ENCODE measurements around the gene HOXD11.

HOXD11 gene

GRCh38 chr2:176122683-176123410 lies 15.8 kb downstream of the HOXD11 start, which contains the start of gene HOXD9:
Gene HOXD9 (plus strand): TSS chr2:176122719. CDS start chr2:176122769, 50 bp downstream.
- no peak for DNase-seq

DNA sequence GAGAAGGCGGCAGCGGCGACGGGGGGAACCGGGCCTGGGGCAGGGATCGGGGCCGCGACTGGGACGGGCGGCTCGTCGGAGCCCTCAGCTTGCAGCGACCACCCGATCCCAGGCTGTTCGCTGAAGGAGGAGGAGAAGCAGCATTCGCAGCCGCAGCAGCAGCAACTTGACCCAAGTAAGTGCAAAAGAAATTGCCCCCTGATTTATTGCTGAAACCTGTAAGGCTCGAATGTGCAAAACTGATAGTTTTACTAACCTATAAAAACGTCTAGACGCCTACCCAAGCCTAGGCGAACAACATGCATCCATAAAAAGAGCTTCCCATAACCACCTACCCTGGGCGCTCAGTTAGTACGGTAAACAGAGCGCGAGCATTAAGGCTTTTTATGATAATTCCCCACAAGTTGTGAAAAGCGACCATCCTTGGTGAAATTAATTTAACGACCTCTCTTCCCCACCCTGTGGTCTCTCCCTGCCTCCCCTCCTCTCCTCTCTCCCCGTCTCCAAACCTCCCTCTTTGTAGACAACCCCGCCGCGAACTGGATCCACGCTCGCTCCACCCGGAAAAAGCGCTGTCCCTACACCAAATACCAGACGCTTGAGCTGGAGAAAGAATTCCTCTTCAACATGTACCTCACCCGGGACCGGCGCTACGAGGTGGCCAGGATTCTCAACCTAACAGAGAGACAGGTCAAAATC lies 16.5 kb downstream of the HOXD11 start:
- DNase-seq = no peak

DNA sequence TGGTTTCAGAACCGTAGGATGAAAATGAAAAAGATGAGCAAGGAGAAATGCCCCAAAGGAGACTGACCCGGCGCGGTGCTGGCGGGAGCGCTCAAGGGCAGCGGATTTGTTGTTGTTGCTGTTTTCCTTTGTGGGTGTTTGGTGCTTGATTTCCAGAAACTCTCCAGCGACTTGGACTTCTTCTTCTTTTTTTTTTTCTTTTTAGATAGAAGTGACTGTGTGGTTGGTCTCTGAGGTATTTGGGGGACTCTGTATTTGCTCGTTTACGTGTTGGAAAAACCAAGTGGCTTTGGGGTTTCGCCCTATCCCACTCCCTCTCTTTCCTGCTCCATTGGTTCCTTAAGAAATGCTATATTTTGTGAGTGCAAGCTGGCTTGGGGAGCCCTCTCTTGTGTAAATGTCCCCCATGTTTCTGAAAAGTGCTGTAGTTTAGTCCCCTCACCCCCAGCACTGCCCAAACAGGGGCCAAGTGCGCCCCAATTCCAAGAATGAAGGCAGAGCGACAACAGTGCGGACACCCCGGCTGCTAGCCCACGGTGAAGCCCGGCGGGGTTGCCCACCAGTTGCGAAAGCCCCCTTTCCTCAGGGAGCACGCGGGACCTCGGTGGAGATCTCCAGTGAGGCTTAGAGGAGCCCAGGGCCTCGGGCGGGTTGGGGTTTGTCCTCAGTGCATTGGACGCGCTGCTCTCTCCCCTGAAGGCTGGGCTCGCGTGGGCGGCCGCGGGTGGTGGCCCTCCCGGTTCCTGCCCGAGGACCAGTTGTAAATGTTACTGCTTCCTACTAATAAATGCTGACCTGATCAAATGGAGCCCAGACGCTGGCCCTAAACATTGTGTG lies 17.2 kb downstream of the HOXD11 start:
- no peak for DNase-seq

DNA sequence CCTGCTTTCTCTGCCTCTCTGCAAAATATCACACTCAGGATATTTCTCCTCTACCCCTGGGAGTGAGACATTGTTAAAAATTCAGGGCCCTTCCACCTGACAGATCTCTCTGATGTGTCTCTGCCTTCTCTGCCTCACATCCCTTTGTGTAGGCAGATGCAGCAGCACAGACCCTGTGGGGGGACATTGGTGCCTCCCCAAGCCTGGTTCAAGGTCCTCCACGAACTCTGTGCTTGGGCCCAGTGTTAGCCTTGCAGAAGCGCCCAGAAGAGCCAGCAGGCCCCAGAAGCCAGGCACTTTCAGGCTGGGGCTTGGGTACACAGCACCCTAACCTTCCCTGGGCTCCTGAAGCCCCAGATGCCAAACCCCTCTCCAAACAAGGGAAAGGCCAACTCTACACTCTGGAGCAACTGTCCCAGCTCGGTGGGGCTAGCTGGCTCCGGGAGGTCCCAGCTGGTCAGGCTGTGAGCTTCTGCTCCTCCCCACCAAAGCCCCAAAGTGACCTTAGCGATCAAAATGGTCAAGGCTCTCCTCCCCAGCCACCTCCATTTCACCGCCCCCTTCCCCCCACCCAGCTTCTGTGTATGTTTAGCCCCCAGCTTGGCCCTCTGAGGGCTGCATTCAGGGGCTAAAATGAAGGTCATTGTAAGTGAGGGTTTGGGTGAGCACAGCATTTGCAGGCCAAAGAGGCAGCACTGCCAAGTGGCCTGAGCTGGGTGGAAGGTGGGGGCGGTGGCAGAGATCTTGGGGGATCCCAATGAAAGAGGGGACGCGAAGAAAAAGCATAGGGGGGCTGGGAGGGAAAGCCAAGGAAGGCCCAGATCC lies 18.1 kb downstream of the HOXD11 start:
- DNase-seq = no peak

- no peak for DNase-seq
Observed at GRCh38 chr2:176125772-176126054, 18.6 kb downstream of the HOXD11 start.

DNA sequence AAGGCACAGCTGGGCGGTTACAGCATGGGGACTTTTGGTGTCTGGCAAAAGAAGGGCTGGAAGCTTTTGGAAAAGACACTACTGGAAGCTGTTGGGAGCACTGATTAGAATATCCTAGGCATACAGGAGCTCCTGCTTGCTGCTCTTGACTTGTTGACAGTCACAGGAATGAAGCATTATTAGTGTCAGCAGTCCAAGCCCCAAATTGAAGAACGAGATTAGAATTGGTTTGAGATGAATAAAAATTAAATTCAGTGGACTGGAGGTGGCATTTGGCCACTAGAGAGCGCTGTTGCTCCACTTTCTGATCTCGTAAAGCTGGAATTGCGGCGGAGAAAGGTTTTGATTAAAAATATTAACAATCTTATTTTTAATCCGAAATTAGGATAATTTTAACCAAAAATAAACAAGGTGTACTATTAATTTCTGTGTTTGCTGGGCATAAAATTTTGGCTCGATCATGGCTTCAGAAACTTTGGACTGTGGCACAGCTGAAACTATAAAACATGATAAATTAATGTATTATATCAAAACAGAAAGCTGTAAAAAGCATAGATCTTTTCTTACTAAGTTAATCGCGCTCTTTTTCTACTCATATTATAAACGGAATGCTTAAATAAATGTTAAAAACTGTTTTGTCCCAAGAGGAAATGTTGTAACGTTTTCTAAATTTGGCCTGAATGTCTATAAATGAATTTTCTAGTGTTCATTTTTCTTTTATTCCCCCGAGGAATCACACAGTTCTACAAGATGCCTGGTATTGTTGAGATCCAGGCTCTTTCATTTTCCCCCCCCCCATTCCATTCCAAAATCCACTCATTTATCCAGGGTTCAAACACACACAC lies 20.1 kb downstream of the HOXD11 start:
- no peak for DNase-seq

DNA sequence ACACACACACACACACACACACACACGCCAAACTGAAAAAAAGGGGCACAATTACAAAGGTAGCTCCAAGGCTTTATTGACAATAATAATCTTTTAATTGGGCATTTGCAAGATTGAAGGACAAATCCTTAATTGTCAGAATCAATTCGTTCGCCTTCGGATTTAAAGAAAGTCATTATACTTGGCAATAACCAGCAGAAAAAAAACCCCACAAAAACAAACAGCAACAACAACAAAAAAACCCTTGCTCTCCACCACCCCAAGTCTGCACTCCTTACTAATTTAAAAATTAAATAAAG lies 20.6 kb downstream of the HOXD11 start:
- no peak for DNase-seq

DNA sequence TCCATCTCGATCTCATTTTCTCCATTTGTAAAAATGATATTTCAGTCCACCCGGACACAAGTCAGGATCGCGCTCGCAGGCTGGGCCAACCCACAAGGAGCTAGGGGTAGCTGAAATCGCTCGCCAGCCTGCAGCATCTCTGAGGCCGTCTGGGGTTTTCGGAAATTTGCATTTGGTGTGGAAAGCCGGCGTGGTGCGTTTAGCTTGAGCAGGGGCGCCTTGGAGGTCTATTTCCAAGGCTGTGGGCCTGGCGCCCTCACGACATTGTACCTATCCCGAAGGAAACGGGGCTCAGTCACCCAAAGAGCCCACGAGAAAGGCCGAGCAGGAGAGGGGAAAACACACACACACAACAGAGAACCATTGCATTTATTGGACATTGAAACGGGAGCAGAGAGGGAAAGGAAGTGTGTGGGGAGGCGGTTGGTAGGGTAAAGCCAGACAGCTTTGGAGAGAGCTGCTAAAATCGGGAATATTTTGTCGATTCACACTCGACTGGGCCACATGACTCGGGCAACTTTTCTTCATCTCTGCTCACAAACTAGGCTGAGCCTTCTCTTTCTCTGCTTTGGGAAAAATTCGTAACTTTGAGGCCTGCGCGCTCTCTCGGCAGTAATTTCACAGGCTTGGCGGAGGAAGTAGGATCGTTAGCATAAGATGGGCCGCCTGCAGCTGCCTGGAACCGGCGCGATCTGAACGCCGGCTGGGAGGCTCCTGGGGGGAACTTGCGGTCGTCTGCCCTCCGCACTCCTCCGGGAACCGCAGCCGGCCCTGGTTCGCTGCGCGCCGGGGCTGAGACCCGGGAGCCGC lies 21.3 kb downstream of the HOXD11 start:
- no peak for DNase-seq

DNA sequence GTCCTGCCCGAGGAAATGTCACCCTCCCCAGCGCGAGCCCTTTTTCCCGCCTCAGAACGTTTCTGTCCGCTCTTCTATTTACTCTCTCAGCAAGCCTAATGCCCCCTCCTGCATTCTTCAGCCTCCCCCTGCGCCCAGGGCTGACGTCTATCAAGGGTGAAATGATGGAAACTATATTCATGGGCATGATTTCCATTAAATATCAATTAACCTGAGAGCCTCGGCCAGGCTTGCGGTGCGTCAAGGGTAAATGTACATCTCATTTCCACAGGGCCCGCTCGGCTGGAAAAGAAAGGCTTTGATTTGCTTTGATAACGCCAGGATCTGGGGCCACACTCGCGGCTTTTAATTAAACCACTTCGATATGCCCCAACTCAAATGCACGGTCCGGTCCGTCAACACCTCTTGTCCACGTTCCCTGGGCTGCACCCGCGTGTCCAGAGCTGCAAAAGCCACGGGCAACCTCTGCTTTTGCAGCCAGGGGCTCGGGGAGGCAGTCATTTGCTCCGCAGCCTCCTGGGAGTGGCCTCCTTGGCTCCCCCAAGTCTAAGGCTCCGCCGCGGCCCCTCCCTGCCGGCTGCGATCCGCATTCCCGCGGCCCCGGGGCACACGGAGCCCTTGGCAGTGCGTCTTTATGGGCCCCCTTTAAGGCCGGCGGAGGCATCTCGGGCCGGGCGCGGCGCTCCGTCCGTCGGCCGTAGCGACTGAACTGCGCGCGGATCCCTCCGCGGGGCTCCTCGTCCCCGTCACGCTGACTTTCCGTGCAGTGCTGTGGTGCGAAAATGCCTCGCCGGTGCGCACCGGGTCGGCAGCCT lies 22.1 kb downstream of the HOXD11 start, which contains the start of gene HOXD8:
HOXD8 (plus strand) TSS at position 724 of the 815 bp plus-strand sequence. CDS start 662 bp downstream, outside the sequence.
- DNase-seq = no peak

DNA sequence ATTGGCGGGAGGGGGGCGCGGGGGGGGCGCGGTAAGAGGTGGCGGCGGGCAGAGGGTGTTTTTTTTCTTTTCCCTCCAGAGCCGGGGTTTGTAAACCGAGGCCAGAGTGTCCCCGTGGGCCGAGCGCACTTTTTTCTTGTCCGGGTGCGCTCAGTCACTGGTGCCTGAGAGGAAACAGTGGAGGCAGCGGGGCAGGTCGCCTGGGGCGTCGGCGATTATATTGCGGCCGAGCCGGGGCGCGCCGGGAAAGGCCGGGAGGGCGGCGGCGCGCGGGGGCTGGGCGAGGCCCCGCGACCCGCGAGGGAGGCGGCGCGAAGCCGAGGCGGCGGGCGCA lies 22.7 kb downstream of the HOXD11 start:
- no peak for DNase-seq

GRCh38 chr2:176130147-176130956 lies 23.3 kb downstream of the HOXD11 start:
- no peak for DNase-seq

DNA sequence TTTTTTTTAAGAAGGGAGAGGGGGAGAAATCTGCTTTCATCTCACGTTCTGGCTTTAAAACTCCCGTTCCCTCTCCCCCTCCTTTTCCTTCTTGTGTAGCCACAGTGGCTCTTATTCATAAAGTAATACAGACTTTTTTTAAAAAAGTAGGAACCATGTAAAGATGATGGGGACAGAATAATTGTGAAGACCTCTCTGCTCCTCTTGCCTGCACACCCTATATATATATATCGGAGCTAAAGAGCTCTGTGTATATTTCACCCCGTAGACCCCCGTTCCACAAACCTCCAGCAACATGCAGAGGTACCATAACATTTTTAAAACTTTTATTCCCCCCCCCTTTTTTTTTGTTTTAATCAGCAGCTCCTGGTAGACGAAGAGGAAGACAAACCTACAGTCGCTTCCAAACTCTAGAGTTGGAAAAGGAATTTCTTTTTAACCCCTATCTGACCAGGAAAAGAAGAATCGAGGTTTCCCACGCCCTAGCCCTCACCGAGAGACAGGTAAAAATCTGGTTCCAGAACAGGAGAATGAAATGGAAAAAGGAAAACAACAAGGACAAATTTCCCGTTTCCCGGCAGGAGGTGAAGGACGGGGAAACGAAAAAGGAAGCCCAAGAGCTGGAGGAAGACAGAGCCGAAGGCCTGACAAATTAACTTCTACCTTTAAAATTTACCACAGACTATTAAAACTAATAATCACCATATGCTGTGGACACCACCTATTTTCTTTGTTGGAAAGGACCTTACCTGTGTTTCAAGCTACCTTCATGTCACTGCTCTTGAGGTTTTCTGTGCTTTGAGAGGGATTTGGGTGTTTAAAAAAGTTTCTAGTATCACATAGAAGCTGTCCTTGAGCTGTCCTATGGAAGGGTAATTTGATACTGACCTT lies 24.1 kb downstream of the HOXD11 start:
- DNase-seq = no peak

- no peak for DNase-seq
Observed at GRCh38 chr2:176131848-176132158, 24.7 kb downstream of the HOXD11 start.

DNA sequence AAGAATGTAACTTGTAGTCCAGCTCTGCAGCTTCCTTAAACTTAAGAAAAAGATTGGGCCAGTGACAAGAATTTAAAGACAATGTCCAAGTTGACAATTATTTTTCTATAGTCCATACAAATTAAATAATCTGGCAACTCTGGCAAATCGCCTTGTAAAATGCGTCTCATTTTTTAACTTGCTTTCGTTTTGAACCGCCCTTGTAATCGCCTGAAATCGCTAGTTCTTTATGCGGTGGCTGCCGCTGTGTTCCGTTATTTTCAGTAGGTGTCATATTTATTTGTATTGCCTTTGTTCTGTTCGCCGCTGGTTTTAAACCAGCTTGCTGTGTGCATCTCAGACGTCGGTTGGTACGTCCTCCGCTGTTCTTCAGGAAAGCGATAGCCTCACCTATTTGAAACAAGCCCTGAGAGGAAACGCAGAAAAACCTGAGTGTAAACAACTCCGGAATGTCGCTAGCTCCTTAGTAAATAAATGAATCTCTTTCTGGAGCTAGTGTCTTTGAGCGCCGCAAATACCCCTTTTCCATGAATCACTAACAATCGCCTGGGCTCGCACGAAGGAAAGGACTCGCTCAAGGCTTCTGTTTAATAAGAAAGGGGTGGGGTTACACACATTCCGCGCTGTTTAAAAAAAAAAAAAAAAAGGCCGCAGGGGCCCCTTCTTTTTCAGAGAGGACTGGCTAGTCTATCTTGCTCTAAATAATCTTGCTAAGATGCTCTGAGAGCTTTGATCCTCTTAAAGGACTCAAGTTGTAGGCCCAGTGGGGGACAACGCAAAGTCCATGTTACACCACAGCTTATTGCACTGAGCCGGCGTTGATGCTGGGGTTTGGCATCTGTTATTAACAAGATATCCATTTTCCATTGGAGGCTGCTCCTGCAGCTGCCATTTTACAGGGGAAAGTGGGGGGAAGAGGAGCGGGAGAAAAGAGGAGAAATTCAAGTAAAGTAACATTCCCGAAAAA lies 25.4 kb downstream of the HOXD11 start:
- DNase-seq = no peak

DNA sequence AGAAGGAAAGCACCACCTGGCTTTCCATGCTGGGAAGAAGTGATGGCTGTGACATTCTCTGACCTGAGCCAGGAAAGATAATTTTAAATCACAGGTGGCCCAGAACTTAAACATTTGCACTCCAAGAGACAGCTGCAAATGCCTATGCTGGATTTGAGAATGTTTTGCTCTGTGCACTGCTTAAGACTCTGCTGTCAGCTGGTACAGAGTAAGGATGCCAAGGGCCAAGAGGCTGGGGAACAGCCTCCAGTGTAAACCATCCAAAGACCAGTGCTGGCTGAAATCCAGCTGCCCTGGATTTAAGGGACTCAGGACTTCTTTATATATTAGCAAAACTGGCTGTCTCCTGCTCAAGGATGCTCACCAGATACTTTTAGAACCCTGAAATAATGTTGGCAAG lies 26.3 kb downstream of the HOXD11 start:
- no peak for DNase-seq

DNA sequence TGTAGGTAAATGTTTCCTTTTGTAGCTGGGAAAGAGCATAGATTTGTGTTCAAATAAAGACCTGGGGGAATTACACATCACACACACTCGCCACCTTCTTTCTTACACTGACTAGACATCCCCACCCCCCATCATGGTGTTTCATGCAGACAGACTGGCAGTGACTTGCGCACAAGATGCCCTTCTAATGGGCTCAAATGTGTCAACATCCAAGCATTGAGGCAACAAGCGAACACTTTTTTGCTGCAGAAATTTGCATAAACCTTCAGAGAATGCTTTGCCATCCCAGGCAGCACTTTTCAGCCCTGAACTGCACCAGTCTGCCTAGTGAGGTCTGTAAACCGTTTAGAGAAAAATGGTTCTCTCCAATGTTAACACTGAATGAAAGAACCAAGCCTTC lies 27.0 kb downstream of the HOXD11 start:
- DNase-seq = no peak

GRCh38 chr2:176135035-176135440 lies 28.0 kb downstream of the HOXD11 start:
- no peak for DNase-seq
